Measurements from ENCODE around the gene ZBTB12.
"Not testable (repeated sequence)": the region's sequence is repeated elsewhere in the genome, so short reads cannot be mapped to it uniquely, and the experiment has no call there.

ZBTB12 gene

DNA sequence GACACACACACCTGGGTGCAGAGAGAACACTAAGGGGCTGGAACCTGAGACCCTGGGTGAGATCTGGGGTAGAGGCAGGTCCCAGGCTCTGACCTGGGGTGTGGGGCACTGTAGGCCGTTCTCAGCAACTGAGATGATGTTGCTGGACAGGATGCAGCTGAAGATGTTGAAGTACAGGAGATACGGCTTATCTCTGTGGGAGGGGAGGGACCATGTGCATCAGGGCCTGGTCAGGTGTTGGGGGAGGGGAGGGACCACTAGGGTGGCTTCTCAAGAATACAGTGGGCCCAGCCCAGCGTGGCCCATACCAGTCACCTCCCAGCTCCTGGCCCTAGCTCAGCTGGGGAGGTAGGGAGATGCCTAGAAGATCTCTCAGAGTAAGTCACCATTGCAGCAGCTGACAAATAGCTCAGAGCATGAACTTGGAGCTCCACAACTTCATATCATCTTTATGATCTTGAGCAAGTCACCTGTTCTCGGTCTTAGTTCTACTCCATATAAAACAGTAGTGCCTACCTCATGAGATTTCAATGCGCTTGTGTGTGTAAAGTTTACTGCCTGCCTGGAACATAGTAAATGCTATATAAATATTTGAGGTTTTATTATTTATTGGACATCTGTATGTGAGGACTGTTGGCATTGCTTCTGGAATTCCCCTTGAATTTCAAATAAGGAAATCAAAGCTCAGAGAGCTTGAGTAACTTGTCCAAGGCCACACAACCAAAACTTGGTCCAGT is 26.9 kb downstream of the ZBTB12 start:
- no peak for DNase-seq

DNA sequence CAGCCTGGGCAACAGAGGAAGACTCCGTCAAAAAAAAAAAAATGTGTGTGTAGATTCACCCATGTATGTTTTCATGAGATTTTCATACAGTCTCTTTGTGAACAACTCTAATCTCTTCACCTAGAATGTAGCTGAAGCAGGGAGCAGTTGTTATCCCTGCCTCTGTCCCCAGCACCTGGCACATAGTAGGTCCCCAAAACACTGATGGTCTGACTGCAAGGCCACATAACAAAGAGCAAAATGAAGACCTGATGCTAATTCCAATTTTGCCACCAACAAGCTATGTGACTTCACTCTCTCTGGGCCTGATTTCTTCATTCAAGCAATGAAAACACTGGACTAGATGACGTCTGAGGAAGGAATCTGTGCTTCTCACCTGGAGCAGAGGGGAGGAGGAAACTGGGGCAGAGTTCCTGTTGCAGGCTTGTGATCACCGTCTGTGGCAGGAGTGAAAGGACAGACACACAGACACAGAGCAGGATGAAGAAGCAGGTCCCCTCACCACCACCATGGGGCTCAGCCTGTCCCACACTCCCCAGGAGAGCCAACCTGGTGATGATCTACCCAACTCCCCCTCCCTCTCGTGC is 27.7 kb downstream of the ZBTB12 start:
- no peak for DNase-seq

DNA sequence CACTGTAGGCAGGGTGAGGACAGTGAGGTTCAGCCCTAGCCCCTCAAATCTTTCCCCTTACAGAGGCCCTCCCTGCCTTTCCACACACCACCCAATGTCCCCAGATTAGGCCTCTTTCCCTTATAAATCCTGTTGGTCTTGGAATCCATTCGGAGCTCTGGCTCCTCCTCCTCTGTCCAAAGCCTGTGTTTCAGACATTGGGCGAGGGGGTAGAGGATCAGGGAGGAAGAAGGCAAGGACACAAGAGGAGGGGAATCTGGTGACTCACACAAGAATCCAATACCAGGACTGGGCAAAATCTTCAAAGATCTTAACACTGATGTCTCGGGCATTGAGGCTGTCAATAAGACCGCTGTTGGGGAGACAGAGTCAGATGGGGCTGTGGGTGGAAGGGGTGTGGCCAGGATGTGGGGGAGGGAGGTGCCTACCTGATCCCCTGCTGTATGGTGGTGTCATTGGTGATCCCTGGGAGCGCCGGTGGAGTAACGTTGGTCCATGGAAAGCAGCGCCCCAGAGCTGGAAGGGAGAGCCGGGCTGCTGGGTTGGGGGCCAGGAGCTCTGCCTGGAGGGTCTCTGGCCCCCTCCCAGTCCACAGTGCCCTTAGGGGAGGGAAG is 30.7 kb downstream of the ZBTB12 start:
- no peak for DNase-seq

DNA sequence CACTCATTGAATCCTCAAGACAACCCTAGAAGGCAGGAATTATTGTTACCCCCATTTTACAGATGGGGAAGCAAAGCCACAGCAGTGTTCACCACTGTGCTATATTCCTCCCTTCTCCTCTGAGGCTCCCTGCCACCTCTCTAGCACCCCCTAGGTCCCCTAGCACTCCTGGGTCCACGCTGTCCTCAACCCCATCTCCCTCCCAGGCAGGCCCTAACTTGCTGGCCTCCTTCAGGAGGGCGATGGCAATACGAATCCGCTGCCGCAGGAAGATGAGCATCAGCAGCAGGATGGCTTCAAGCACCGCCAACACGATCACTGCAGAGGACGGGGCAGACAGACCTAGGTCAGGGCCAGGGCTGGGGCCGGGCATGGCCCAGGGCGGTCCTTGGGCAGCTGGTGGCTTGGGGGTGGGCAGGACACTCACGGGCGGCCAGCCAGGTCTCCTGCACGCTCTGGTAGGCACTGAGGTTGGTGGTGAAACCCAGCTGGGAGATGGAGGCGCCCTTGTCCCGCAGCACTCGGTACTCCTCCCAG is 31.4 kb downstream of the ZBTB12 start:
- DNase-seq: no peak

DNA sequence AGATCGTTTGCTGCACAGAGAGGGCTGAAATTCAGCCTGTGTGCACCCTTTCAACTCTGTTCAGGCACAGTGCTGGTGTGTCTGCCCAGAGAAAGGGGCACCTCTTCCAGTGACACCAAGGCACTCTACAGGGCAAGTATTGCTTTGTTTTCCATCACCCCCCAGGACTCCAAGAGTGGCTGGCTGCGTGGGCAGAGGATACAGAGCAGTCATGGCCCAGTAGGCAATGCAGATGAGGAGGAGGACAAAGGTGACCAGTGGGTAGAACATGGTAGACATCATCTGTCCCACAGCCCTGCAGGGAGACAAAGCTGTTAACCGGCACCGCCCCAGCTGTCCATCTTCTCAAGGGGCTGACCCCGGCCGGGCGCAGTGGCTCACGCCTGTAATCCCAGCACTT is 32.5 kb downstream of the ZBTB12 start:
- DNase-seq: no peak

DNA sequence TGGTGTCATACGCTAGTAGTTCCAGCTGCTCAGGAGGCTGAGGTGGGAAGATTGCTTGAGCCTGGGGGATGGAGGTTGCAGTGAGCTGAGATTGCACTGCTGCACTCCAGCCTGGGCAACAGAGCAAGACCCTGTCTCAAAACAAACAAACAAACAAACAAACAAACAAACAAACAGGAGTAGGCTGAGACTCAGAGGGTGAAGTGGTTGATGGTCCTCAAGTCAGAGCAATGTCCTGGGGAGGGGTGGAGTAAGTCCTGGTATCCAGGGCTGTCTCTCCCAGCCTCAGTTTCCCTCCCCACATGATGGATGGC is 33.3 kb downstream of the ZBTB12 start:
- DNase-seq: not testable (repeated sequence)

DNA sequence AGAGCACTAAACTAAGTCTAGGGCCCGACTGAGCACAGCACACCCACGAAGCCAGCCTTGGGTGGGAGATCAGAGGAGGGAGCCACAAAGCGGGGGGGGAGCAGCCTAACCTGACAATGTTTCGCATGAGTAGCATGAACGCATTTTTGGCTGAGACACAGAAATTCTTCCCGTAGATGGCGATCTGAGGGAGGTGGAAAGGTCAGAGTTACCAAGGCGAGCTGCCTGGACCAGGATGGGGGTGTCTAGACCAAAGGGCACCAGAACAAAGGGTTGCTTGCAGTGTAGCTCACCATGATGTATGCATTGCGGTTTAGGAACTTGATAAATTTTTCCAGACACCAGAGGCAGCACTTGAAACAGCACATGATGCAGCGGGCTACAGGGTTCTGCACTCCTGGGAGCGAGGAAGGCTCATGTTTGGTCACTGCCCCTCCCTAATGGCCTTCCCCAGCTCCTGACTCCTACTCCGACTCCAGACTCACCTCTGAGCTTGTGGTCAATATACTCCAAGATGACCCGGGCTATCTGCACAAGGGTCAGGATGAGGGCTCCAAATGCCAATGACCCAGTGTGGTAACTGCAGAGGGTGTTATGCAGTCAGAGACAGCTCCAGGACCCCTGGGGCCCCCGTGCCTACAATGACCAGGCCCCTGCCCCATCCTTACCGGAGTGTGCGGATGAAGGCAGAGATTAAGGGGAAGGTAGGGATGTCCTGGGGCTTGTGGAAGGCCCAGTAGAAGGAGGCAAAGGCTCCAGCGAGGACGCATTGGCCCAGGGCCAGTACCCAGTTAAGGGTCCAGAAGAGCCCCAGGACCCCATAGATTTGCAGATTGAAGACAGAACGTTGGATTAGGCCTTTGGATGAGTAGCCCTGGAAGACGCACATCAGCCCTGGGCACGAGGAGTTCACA is 36.4 kb downstream of the ZBTB12 start:
- no peak for DNase-seq

DNA sequence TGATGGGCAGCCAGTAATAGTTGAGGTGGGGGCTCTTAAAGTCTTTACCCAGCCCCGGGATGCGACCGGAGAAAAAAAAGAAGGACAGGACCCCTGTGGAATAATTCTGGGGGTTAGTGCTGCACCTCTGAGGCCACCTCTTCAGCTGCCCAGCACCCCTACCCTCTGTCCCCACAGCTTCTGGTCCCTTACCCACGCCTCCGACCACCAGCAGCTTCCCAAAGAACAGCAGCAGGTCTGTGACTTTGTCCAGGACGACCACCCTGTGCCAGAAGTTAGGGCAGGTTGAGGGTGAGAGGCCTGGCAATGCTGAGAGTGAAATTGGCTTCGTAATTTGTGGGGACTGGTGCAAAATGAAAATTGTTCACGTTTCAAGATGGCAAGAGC is 37.1 kb downstream of the ZBTB12 start:
- DNase-seq: no peak

DNA sequence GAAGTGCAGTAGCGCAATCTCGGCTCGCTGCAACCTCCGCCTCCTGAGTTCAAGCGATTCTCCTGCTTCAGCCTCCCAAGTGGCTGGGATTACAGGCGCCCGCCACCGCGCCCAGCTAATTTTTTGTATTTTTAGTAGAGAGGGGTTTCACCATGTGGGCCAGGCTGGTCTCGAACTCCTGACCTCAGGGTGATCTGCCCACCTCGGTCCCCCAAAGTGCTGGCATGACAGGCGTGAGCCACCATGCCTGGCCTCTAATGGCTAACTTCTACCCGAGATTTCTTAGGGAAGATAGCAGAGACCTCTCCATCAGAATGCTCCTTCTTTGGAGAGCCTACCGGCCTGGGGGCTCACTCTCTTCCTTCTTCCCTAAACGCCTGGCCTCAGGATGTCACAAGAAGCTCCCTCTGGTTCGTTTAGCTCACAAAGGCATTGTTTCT is 37.7 kb downstream of the ZBTB12 start:
- not testable (repeated sequence) for DNase-seq

DNA sequence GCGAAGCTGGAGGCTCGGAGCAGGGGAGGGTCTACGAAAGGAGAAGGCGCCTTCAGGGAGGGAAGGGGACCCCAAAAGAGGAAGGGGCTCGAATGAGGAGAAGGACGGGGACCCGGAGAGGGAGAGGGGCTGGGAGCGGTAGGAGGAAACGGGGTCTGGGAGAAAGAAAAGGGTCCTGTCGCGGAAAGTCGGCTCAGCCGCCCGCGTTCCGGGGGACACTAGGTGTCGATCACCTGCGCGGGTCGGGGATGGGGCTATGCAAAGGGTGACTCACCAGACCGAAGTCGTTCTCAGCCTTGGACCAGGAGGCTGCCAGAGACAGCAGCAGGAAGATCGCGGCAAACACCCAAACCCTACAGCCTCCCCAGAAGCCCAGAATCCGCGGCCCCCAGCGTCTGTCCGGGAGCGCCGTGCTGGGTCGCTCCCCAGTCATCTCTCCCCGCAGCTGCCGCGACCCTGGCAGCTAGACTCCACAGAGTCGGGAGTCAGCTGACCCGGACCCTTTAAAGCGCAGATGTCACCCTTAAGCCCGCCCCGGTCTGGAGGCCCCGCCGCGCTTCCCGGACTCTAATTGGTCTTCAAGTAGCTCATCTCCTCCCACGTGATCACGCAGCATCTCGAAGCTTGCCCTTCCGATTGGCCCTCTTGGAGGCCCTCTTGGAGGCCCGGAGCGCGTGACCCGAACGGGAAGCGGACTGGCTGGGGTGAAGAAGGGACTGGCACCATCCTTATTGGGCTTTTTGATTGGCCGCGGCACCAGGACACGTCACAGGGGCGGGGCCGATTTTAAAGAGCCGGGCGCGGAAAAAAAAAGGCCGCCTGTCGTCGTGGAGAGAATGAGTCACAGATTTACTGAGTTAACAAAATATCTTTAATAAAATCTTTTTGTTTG is 39.3 kb downstream of the ZBTB12 start, which contains the start of gene NEU1:
TSS of gene NEU1 (minus strand) at position 478 of the 892 bp plus-strand sequence. CDS start at position 433, 45 bp downstream.
- DNase-seq: peak; percentile 100

DNA sequence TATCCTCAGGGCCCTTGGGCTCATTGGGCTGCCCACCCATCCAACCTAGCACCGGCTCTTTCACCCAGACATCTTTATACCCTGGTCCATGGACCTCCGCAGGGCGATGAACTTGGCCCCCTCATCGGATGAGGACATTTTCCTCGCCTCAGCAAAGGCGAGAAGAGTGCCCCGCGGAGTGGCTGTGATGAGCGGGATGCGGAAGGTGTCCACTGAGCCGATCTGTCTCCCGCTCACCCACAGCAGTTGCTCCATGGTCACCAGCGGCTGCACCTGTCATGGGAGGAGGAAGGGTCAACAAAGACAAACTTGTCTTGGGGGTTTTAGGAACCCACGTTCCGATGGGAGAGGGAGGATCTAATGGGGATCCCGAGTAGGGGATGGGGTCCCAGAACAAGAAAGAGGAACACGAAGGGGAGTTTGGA is 40.0 kb downstream of the ZBTB12 start:
- DNase-seq: no peak

DNA sequence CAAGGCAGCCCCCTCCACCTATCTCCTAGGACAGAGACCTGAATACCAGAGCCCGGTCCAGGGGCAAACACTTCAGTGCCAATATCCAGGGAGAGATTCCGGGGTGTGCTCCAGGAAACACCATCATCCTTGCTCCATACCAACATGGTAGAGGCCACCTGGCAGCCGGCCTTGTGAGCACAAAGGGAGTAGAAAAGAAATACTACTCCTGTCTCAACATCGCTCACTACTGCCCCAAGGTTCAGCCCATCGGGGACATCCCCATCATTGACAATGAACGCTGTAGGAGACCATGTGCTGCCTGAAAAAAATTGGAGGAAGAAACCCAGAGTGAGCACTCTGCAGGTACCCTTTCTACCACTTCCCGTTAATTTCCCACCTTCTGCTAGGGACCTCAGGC is 40.7 kb downstream of the ZBTB12 start:
- DNase-seq: no peak

DNA sequence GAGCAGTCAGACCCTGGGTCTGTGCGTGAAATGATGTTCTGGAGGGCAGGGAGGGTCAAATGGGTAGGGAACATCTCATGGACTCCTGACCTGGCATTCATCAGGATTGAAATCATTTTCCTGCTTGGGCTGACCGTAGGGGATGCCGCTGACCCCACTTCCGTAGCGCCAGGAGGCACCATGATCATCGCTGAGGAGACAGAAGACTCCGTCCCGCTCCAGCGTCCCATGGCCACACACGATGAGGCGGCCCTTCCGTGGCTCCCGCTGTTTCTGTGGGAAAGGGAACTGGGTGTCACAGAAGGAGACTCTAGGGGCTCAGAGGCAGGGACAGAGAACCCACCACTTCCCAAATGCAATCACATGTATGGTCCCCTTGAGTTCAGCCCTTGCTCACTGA is 41.5 kb downstream of the ZBTB12 start:
- DNase-seq: no peak

DNA sequence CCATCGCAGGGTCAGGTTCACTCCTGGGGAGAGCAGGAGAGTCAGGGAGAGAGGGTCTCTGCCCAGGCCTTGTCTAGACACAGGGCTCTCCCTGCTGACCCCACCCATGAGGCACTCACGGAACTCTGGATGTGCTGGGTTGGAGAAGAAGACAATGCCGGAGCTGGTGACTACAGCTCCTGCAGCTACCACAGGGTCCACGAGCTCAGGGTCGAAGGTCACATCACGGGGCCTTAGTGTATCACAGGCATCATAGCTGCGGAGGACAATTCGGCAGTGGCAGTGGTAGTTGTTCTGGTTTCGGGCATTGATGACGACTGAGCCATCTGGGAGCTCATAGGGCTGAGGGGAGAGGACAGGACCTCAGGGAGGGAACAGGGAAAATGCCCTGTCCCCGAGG is 42.0 kb downstream of the ZBTB12 start:
- no peak for DNase-seq

DNA sequence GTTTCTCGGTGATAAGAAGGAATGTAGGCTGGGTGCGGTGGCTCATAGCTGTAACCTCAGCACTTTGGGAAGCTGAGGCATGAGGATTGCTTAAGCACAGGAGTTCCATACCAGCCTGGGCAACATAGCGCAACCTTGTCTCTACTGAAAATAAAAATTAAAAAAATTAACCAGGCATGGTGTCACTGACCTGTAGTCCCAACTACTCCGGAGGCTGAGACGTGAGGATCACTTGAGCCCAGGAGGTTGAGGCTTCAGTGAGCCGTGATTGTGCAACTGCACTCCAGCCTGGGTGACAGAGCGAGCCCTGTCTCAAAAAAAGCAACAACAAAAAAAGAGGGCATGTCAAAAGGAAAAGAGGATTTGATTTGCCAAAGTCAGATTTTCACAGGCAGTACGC is 43.2 kb downstream of the ZBTB12 start:
- no peak for DNase-seq

DNA sequence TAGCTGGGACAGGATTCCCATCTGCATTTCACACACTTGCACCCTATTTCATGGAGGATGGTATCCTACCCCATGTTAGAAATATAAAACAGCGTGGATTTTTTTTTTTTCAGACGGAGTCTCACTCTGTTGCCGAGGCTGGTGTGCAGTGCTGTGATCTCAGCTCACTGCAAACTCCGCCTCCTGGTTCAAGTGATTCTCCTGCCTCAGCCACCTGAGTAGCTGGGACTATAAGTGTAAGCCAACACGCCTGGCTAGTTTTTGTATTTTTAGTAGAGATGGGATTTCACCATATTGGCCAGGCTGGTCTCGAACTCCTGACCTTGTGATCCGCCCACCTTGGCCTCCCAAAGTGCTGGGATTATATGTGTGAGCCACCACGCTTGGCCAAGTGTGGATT is 44.1 kb downstream of the ZBTB12 start:
- not testable (repeated sequence) for DNase-seq

DNA sequence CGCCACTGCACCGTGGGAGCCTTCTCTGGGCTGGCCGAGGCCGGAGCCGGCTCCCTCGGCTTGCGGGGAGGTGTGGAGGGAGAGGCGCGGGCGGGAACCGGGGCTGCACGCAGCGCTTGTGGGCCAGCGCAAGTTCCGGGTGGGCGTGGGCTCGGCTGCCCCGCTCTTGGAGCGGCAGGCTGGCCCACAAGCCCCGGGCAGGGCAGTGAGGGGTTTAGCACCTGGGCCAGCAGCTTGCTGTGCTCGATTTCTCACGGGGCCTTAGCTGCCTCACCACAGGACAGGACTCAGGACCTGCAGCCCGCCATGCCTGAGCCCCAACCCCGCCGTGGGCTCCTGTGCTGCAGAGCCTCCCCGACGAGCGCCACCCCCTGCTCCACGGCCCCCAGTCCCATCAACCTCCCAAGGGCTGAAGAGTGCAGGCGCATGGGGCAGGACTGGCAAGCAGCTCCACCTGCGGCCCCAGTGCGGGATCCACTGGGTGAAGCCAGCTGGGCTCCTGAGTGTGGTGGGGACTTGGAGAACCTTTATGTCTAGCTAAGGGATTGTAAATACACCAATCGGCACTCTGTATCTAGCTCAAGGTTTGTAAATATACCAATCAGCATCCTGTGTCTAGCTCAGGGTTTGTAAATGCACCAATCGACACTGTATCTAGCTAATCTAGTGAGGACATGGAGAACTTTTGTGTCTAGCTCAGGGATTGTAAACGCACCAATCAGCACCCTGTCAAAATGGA is 49.7 kb downstream of the ZBTB12 start:
- DNase-seq: not testable (repeated sequence)

DNA sequence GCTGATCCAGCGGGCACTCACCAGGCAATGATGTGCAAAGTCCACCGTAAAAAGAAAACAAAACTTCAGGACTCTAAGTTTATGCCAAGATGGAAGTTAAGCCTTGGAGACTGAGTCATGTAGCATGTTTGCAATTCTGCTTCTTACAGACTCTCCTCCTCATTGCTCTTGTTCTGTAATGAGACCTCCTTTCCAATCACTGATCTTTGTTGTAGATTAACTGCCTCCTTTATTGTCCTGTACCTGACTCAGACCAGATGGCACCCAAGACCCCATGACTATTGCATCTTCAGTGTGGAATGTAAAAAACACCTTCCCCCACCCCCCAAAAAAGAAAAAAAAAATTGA is 50.4 kb downstream of the ZBTB12 start:
- DNase-seq: no peak

DNA sequence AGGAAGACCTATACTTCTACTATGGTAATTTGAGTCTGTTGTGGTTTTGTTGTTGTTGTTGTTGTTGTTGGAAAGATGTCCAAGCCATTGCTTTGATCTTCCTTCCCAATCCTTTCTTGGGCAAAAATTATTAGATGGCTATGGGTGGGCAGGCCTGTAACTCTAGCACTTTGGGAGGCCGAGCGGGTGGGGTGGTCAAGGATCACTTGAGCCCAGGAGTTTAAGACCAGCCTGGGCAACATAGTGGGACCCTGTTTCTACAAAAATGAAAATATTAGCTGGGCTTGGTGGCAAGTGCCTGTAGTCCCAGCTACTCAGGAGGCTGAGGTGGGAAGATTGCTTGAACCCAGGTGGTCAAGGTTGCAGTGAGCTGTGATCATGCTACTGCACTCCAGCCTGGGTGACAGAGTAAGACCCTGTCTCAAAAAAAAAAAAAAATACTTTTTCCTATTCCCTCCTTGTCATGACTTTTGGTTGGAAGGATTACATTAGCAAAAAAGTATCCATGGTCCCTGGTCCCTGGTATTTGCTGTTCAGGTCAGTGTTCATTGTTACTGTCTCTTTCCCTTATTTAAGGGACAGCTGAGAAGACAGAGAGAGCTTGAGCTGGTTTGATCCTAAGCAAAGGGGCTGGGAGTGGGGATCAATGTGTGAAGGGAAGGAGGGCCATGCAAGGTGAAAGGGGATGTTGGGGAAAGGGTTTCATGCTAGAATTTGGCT is 51.0 kb downstream of the ZBTB12 start:
- DNase-seq: no peak
